ENCODE results near the gene MAGI3.
"Not testable (repeated sequence)": the region's sequence is repeated elsewhere in the genome, so short reads cannot be mapped to it uniquely, and the experiment has no call there.

MAGI3 gene

DNA sequence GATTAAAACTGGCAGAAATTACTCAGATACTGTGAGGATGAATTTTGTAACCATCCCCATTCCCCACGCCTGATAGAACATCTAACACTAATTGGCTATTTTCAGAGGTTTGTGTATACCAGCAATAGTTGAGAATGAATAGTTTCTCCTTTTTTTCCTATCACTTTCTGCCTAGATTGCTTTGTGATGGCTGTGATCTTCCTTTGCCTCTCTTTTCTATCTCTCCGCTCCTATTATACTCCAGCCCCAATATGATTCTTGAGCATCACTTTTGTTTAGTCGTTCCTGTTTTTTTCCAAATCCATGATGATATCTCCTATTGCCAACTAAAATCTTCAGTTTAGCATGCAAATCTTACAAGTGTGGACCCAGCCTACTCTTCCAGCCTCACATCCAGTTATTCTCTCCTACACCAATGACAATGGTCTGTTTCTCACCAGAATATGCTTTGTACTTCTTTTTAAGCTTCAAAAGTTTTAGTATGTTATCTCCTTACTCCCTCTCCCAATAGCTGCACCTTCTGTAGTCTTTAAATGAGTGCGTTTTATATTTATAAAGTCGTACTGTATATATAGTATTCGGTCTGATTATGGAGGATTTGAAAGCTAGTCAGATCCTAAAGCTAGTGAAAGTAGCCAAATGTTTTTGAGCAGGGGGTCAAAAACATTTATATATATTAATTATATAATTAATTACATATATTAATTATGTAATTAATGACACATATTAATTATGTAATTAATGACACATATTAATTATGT is 25.2 kb downstream of the MAGI3 start:
- no peaks in the 10 kb centered on the region for H3K4me1 ChIP-seq (ENCODE audit: insufficient read depth, low read length, severe bottlenecking)
- no peaks in the 10 kb centered on the region for H3K79me2 ChIP-seq (ENCODE audit: insufficient read depth, low read length)
- H3K9ac ChIP-seq (ENCODE audit: low read length) = no peak overlapping the region
- H2AFZ ChIP-seq (ENCODE audit: low read length) = no peak overlapping the region
- no peak overlapping the region for H3K27ac ChIP-seq (ENCODE audit: low read depth, low read length, poor library complexity, severe bottlenecking)
- no peaks in the 10 kb centered on the region for H3K9me2 ChIP-seq (ENCODE audit: low read depth, low read length)
- no peaks in the 10 kb centered on the region for H3K27me3 ChIP-seq (ENCODE audit: insufficient read depth, low read length)
- no peak for TF ChIP-seq EZH2 (IDR thresholded peaks at IDR 0.05; ENCODE audit: borderline replicate concordance, low read length)
- TF ChIP-seq, protein P1, sequence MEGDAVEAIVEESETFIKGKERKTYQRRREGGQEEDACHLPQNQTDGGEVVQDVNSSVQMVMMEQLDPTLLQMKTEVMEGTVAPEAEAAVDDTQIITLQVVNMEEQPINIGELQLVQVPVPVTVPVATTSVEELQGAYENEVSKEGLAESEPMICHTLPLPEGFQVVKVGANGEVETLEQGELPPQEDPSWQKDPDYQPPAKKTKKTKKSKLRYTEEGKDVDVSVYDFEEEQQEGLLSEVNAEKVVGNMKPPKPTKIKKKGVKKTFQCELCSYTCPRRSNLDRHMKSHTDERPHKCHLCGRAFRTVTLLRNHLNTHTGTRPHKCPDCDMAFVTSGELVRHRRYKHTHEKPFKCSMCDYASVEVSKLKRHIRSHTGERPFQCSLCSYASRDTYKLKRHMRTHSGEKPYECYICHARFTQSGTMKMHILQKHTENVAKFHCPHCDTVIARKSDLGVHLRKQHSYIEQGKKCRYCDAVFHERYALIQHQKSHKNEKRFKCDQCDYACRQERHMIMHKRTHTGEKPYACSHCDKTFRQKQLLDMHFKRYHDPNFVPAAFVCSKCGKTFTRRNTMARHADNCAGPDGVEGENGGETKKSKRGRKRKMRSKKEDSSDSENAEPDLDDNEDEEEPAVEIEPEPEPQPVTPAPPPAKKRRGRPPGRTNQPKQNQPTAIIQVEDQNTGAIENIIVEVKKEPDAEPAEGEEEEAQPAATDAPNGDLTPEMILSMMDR (IDR thresholded peaks at IDR 0.05; ENCODE audit: low read length) = no peak
- no peaks in the 10 kb centered on the region for H3K36me3 ChIP-seq (ENCODE audit: insufficient read depth, low read length)
- no peak overlapping the region for H3K4me3 ChIP-seq (ENCODE audit: low read depth, low read length, poor library complexity, severe bottlenecking)
- 0 out of 2 replicates have a peak, but pooled peaks cover 4% of the 10 kb centered on the region for H3F3A ChIP-seq (ENCODE audit: insufficient read depth, low read length)
- no peak overlapping the region for H3K4me2 ChIP-seq (ENCODE audit: low read length)
- no peaks in the 10 kb centered on the region for H3K9me3 ChIP-seq (ENCODE audit: low read length)
- H4K20me1 ChIP-seq (ENCODE audit: insufficient read depth, low read length) = no peaks in the 10 kb centered on the region

DNA sequence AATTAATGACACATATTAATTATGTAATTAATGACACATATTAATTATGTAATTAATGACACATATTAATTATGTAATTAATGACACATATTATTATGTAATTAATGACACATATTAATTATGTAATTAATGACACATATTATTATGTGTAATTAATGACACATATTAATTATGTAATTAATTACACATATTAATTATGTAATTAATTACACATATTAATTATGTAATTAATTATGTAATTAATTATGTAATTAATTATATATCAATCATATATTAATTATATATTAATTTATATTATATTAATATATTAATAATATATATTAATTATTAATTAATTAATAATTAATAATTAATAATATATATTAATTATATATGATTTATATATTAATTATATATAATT is 25.8 kb downstream of the MAGI3 start:
- not testable (repeated sequence) for H3K4me3 ChIP-seq (ENCODE audit: low read depth, low read length, poor library complexity, severe bottlenecking); H3K4me1 ChIP-seq (ENCODE audit: insufficient read depth, low read length, severe bottlenecking); H2AFZ ChIP-seq (ENCODE audit: low read length); H3K9ac ChIP-seq (ENCODE audit: low read length); H3K36me3 ChIP-seq (ENCODE audit: insufficient read depth, low read length); H4K20me1 ChIP-seq (ENCODE audit: insufficient read depth, low read length); H3K4me2 ChIP-seq (ENCODE audit: low read length); H3K9me3 ChIP-seq (ENCODE audit: low read length); H3K27ac ChIP-seq (ENCODE audit: low read depth, low read length, poor library complexity, severe bottlenecking); H3K9me2 ChIP-seq (ENCODE audit: low read depth, low read length); H3K79me2 ChIP-seq (ENCODE audit: insufficient read depth, low read length); H3K27me3 ChIP-seq (ENCODE audit: insufficient read depth, low read length); H3F3A ChIP-seq (ENCODE audit: insufficient read depth, low read length)

DNA sequence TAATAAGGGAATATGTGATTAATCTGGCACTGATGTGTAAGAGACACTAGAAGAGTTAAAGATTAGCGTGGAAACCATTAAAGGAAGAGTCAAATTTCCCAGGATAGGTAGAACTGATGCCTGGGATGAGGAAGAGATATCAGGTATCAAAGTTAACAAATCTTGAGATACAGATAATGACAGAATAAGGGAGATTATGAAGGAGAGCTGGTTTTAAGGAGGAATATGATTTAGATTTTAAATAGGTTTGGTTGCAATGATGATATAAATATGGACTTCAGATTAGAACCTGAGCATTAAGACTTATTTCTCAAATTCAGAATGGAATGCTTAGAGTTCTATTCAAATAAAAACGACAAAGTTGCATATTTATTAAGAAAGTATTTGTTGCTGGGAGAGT is 26.2 kb downstream of the MAGI3 start:
- Histone ChIP-seq H3K9me2 (ENCODE audit: low read depth, low read length) (no peaks in the 10 kb centered on the region), H3K9ac (ENCODE audit: low read length) (no peak overlapping the region), H2AFZ (ENCODE audit: low read length) (no peak overlapping the region), H3K79me2 (ENCODE audit: insufficient read depth, low read length) (no peaks in the 10 kb centered on the region), H3K36me3 (ENCODE audit: insufficient read depth, low read length) (no peaks in the 10 kb centered on the region), H3K4me1 (ENCODE audit: insufficient read depth, low read length, severe bottlenecking) (no peaks in the 10 kb centered on the region), H3K9me3 (ENCODE audit: low read length) (no peaks in the 10 kb centered on the region), H3F3A (ENCODE audit: insufficient read depth, low read length) (0 out of 2 replicates have a peak, but pooled peaks cover 4% of the 10 kb centered on the region), H3K27me3 (ENCODE audit: insufficient read depth, low read length) (no peaks in the 10 kb centered on the region), H3K4me3 (ENCODE audit: low read depth, low read length, poor library complexity, severe bottlenecking) (no peak overlapping the region), H4K20me1 (ENCODE audit: insufficient read depth, low read length) (no peaks in the 10 kb centered on the region), H3K27ac (ENCODE audit: low read depth, low read length, poor library complexity, severe bottlenecking) (no peak overlapping the region), H3K4me2 (ENCODE audit: low read length) (no peak overlapping the region)
- TF ChIP-seq, protein P1 (IDR thresholded peaks at IDR 0.05; ENCODE audit: low read length) = no peak
- no peak for TF ChIP-seq EZH2 (IDR thresholded peaks at IDR 0.05; ENCODE audit: borderline replicate concordance, low read length)

Measured in OCI-LY1 (cell line).